Measurements from ENCODE around the gene ZNF593. TPM values are rescaled to one million over a fixed set of nuclear protein-coding genes. Genes with fewer than 3 reads are reported as not detected.

The ZNF593 gene
- total and polyA plus RNA-seq, 2 of the 13 experiments (the other 11 are each of a cell fraction or from before 2014, with no cell fraction given), result 37.3 to 55.8 TPM

GRCh38 chr1:26171084-26172072 lies 1.7 kb downstream of the ZNF593 start, which contains the start of gene ZNF593OS:
Gene ZNF593OS, minus strand, starts transcription at chr1:26171832. Its CDS starts 171 bp downstream, at chr1:26171661.
- Histone ChIP-seq H3K9ac (ENCODE audit: insufficient read depth, low read depth, low read length) (peak within 1 kb of the TSS; percentile 88), H3K4me2 (ENCODE audit: low read depth, low read length) (peak within 1 kb of the TSS; percentile 94), H3K27ac (ENCODE audit: extremely low read length, insufficient read depth, low read length) (no peak within 1 kb of the TSS), H3K4me3 (replicated peaks in 1 of 3; ENCODE audit: insufficient read depth in 1 of 3, low read depth in 2 of 3, low read length in 3 of 3) (peak within 1 kb of the TSS; percentile 83 to 91 (median 90)), H3K79me2 (ENCODE audit: insufficient read depth, low read length) (peaks cover 7% of the 10 kb centered on the region), H3K9me3 (ENCODE audit: low read length) (no peaks in the 10 kb centered on the region), H4K20me1 (ENCODE audit: insufficient read depth, low read length) (no peaks in the 10 kb centered on the region), H3K4me1 (ENCODE audit: insufficient read depth, low read length) (peaks cover 19% of the 10 kb centered on the region), H2AFZ (ENCODE audit: low read length) (no peak within 1 kb of the TSS), H3K36me3 (replicated peaks in 1 of 2; ENCODE audit: control insufficient read depth in 1 of 2, insufficient read depth in 2 of 2, low read length in 2 of 2) (no peaks in the 10 kb centered on the region), H3K27me3 (ENCODE audit: control insufficient read depth in 1 of 2, insufficient read depth in 2 of 2, low read length in 2 of 2) (no peaks in the 10 kb centered on the region; a peak in 1 of 5 replicates)
- FAIRE-seq (no peak), ATAC-seq (no peak), DNase-seq (ENCODE audit: low spot score) (no peak)
- BruUV-seq (replicated peaks), result no TSS peak
- intact Hi-C loops (cut with micrococcal nuclease; ENCODE audit: unreplicated experiment) (no loop called here), in situ Hi-C loops (cut with HindIII; ENCODE audit: extremely low pct_ligation_motif_present, low pct_unique_long_range_greater_than_20kb) (no loop called here)
- ChIA-PET CTCF (ENCODE audit: low intra/inter-chr PET ratio, low total read pairs) (interaction anchor here (2.3 kb wide), 1 partner anchor 62 kb away, joined by 11 read pairs; the partner anchor contains the start of gene CEP85), POLR2A (interaction anchor here (1.8 kb wide), 1 partner anchor 54 kb away, joined by 5 read pairs; no protein-coding TSS in a partner anchor)
- WGBS (ENCODE audit: low lambda C conversion rate), result 91% methylated on average over 26 of the region's 34 CpGs
- TF ChIP-seq CEBPG (CRISPR knock-in tag; IDR thresholded peaks at IDR 0.05) (no peak), MTA1 (CRISPR knock-in tag; IDR thresholded peaks at IDR 0.05; ENCODE audit: borderline replicate concordance) (0 out of 2 replicates have a peak, but pooled peaks have one; percentile 23)

DNA sequence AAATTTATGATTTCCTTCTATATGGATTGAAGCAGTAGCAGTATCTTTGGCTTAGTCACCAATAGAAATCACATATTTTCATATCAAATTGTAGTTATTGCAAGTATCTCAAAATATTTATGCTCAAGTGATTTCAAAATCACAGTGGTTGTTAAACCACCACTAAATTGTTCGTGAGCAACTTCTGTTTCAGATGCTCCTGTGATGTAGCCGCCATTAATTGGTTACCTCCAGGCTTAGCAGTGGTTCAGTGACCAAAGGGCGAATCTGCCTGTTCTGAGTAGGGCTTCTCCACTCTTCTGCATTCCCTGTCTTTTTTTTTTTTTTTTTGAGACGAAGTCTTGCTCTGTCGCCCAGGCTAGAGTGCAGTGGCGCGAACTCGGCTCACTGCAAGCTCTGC lies 5.6 kb downstream of the ZNF593 start:
- no peaks in the 10 kb centered on the region for H3K36me3 ChIP-seq (replicated peaks in 1 of 2; ENCODE audit: control insufficient read depth in 1 of 2, insufficient read depth in 2 of 2, low read length in 2 of 2)
- no peaks in the 10 kb centered on the region; a peak in 1 of 5 replicates for H3K27me3 ChIP-seq (ENCODE audit: control insufficient read depth in 1 of 2, insufficient read depth in 2 of 2, low read length in 2 of 2)
- no peak overlapping the region for H2AFZ ChIP-seq (ENCODE audit: low read length)
- BruUV-seq (replicated peaks), result no TSS peak
- no peaks in the 10 kb centered on the region for H4K20me1 ChIP-seq (ENCODE audit: insufficient read depth, low read length)
- ChIA-PET POLR2A (interaction anchor here (1.2 kb wide), 1 partner anchor 257 kb away, joined by 4 read pairs; the partner anchor contains the start of gene DHDDS), CTCF (ENCODE audit: low intra/inter-chr PET ratio, low total read pairs) (no interaction called here)
- ATAC-seq (no peak), DNase-seq (ENCODE audit: low spot score) (no peak), FAIRE-seq (no peak)
- WGBS (ENCODE audit: low lambda C conversion rate), result 42% methylated on average over 8 of the region's 8 CpGs
- no peaks in the 10 kb centered on the region for H3K9me3 ChIP-seq (ENCODE audit: low read length)
- H3K79me2 ChIP-seq (ENCODE audit: insufficient read depth, low read length), result peaks cover 3% of the 10 kb centered on the region
- intact Hi-C loops (cut with micrococcal nuclease; ENCODE audit: unreplicated experiment) (no loop called here), in situ Hi-C loops (cut with HindIII; ENCODE audit: extremely low pct_ligation_motif_present, low pct_unique_long_range_greater_than_20kb) (no loop called here)
- no peak overlapping the region for H3K4me2 ChIP-seq (ENCODE audit: low read depth, low read length)
- no peak overlapping the region for H3K27ac ChIP-seq (ENCODE audit: extremely low read length, insufficient read depth, low read length)
- no peak overlapping the region for H3K9ac ChIP-seq (ENCODE audit: insufficient read depth, low read depth, low read length)
- no peak overlapping the region for H3K4me3 ChIP-seq (replicated peaks in 1 of 3; ENCODE audit: insufficient read depth in 1 of 3, low read depth in 2 of 3, low read length in 3 of 3)
- H3K4me1 ChIP-seq (ENCODE audit: insufficient read depth, low read length), result peaks cover 35% of the 10 kb centered on the region
- TF ChIP-seq, protein P1, sequence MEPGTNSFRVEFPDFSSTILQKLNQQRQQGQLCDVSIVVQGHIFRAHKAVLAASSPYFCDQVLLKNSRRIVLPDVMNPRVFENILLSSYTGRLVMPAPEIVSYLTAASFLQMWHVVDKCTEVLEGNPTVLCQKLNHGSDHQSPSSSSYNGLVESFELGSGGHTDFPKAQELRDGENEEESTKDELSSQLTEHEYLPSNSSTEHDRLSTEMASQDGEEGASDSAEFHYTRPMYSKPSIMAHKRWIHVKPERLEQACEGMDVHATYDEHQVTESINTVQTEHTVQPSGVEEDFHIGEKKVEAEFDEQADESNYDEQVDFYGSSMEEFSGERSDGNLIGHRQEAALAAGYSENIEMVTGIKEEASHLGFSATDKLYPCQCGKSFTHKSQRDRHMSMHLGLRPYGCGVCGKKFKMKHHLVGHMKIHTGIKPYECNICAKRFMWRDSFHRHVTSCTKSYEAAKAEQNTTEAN (CRISPR knock-in tag; conservative IDR thresholded peaks at IDR 0.05), result no peak
- TF ChIP-seq, protein P2, sequence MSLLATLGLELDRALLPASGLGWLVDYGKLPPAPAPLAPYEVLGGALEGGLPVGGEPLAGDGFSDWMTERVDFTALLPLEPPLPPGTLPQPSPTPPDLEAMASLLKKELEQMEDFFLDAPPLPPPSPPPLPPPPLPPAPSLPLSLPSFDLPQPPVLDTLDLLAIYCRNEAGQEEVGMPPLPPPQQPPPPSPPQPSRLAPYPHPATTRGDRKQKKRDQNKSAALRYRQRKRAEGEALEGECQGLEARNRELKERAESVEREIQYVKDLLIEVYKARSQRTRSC (CRISPR knock-in tag; IDR thresholded peaks at IDR 0.05; ENCODE audit: low read depth), result no peak
- no peak for TF ChIP-seq ZBTB20 (CRISPR knock-in tag; IDR thresholded peaks at IDR 0.05; ENCODE audit: borderline replicate concordance, low read depth)
- no peak for TF ChIP-seq ZNF563 (CRISPR knock-in tag; IDR thresholded peaks at IDR 0.05)
- TF ChIP-seq, protein P3, sequence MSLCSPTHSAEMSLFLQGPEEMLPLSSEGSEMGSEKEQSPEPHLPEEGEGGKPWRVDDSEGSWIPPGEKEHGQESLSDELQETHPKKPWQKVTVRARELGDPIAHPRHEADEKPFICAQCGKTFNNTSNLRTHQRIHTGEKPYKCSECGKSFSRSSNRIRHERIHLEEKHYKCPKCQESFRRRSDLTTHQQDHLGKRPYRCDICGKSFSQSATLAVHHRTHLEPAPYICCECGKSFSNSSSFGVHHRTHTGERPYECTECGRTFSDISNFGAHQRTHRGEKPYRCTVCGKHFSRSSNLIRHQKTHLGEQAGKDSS (CRISPR knock-in tag; IDR thresholded peaks at IDR 0.05; ENCODE audit: borderline replicate concordance, low read depth), result no peak
- TF ChIP-seq HNRNPK (IDR thresholded peaks at IDR 0.05; ENCODE audit: low read depth, low read length, poor library complexity, severe bottlenecking), result no peak
- no peak for TF ChIP-seq ZMYM2 (CRISPR knock-in tag; IDR thresholded peaks at IDR 0.05)
- TF ChIP-seq FOXC1 (CRISPR knock-in tag; IDR thresholded peaks at IDR 0.05; ENCODE audit: borderline replicate concordance), result no peak
- no peak for TF ChIP-seq ATF4 (CRISPR knock-in tag; IDR thresholded peaks at IDR 0.05)
- TF ChIP-seq ZNF782 (CRISPR knock-in tag; IDR thresholded peaks at IDR 0.05; ENCODE audit: borderline replicate concordance), result no peak
